Right lobe of liver (tissue), 6 donors: ENCODE results near the gene CCNG1. TPM values are rescaled to one million over a fixed set of nuclear protein-coding genes. Genes with fewer than 3 reads are reported as not detected.
A peak's percentile ranks its signal among the peaks of the same experiment; 100 is the strongest.
"Not testable (repeated sequence)": the region's sequence is repeated elsewhere in the genome, so short reads cannot be mapped to it uniquely, and the experiment has no call there.

ENCODE experiments used
- ATAC-seq, 4 donors: fragments of 200-7000 bp; cut with Tn5 transposase; one replicate each; pipeline ENCODE4 v1.9.1; 2020; ENCODE audit warnings: mild to moderate bottlenecking in 4 of 4, moderate library complexity in 4 of 4
- DNase-seq, 3 donors: peaks; one replicate each; pipeline ENCODE4 v3.0.0-alpha.2; 2020
- H3K27ac ChIP-seq, 3 donors: fragments of 200-600 bp; one replicate each; pipeline ENCODE4 v1.8.0; 2022
- H3K27me3 ChIP-seq, 2 donors: fragments of 200-600 bp; one replicate each; pipeline ENCODE4 v1.8.0; 2022
- H3K36me3 ChIP-seq, 4 donors: fragments of 200-600 bp; sonication (generic) in 1 of 4; one replicate each; pipeline versions ENCODE4 v1.5.1 to v1.8.0; 2017 to 2022; ENCODE audit warnings: control low read depth in 1 of 4
- H3K4me1 ChIP-seq, 4 donors: fragments of 200-600 bp; sonication (generic) in 1 of 4; one replicate each; pipeline versions ENCODE4 v1.5.1 to v1.8.0; 2017 to 2022; ENCODE audit warnings: control low read depth in 1 of 4
- H3K4me3 ChIP-seq, 3 donors: fragments of 200-600 bp; one replicate each; pipeline ENCODE4 v1.8.0; 2022
- H3K9me3 ChIP-seq, 4 donors: fragments of 200-600 bp; sonication (generic) in 1 of 4; one replicate each; pipeline versions ENCODE4 v1.5.1 to v1.8.0; 2017 to 2022; ENCODE audit warnings: control low read depth in 1 of 4
- POLR2A ChIP-seq: fragments of 450-650 bp; IDR thresholded peaks from one replicate; pipeline ENCODE4 v1.6.1; 2017; ENCODE audit warnings: antibody characterized with exemption, mild to moderate bottlenecking
- WGBS: methylation state at CpG from one replicate; pipeline ENCODE4 v1.1.6; 2018; ENCODE audit warnings: low coverage, low lambda C conversion rate; ENCODE audit not compliant: insufficient coverage; ENCODE audit errors: missing lambda C conversion rate; 5-methylcytosine and 5-hydroxymethylcytosine counted together
- intact Hi-C, 2 donors: fragments of 100-400 bp; cut with DNase I; formaldehyde crosslinking; loops; one replicate each; pipeline versions ENCODE4 v1.11.2 to v1.14.1; 2022
- total RNA-seq, 6 experiments: library from RNA; depleted of rRNA in 2 of 6; stranded (reverse); fragments of >200 nt in 2 of 6; fragmentation: NEBNext Ultra II Directional in 3 of 6; extraction: Animal tissue kit (Norgen Biotek cat#: 25700) in 3 of 6; gene quantifications; one replicate each; pipeline versions ENCODE4 v1.1.0 to v1.2.4, GENCODE V29; 2016 to 2023
- TF ChIP-seq, protein P1 (sequence below), 4 donors: fragments of 200-600 bp in 3 of 4; fragments of 450-650 bp in 1 of 4; IDR thresholded peaks; one replicate each; pipeline versions ENCODE4 v1.5.1 to v1.8.0; 2016 to 2022; ENCODE audit warnings: antibody characterized with exemption in 4 of 4, mild to moderate bottlenecking in 2 of 4
- donor health status: DM: no; HTN: yes; CAD: no.
- donor health status: DM: no; HTN: no; CAD: no.
- donor health status: DM: no; HTN: no; CAD: no.
- donor health status: DM: no; HTN: yes; CAD: no.
- donor health status: DM: no; HTN: yes; CAD: no.

Gene CCNG1
- total RNA-seq, 6 experiments from 2014 or later: 47.7 to 146 (median 80.1) TPM

DNA sequence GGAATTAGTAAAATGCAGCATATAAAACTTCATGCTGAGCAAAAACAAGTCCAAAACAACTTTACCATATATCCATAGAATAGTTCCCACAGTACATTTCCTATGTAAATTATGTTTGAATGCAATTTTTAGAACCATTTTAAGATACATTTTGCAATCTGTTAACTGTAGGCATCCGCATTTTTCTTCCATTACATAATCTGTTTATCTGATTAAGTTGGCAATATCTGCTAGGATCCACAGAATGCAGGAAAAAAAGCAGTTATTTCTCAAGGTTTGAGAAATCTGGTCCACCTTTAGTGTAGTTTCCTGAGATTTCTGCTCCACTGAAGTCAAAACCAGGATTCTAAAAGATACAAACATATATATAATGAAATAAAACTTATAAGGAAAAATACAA, 16.3 kb downstream of the CCNG1 start:
- no peak overlapping the region for H3K27ac ChIP-seq
- TF ChIP-seq, protein P1, sequence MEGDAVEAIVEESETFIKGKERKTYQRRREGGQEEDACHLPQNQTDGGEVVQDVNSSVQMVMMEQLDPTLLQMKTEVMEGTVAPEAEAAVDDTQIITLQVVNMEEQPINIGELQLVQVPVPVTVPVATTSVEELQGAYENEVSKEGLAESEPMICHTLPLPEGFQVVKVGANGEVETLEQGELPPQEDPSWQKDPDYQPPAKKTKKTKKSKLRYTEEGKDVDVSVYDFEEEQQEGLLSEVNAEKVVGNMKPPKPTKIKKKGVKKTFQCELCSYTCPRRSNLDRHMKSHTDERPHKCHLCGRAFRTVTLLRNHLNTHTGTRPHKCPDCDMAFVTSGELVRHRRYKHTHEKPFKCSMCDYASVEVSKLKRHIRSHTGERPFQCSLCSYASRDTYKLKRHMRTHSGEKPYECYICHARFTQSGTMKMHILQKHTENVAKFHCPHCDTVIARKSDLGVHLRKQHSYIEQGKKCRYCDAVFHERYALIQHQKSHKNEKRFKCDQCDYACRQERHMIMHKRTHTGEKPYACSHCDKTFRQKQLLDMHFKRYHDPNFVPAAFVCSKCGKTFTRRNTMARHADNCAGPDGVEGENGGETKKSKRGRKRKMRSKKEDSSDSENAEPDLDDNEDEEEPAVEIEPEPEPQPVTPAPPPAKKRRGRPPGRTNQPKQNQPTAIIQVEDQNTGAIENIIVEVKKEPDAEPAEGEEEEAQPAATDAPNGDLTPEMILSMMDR (IDR thresholded peaks at IDR 0.05): no peak
- TF ChIP-seq POLR2A: no peak

GRCh38 chr5:163455406-163455805, 18.0 kb downstream of the CCNG1 start:
- H3K4me1 ChIP-seq: peaks cover 0 to 17% (median 0%) of the 10 kb centered on the region in 4 donors
- H3K9me3 ChIP-seq, intact Hi-C loops, H3K4me3 ChIP-seq, ATAC-seq, H3K27ac ChIP-seq, DNase-seq, H3K27me3 ChIP-seq, H3K36me3 ChIP-seq: not testable (repeated sequence)
- WGBS: over 99% methylated on average over 9 of the region's 17 CpGs

More for the DNA sequence above, 16.3 kb downstream of the CCNG1 start:
- intact Hi-C loops: no loop called here
- WGBS: 43% methylated on average over 1 of the region's 1 CpG
- peaks cover 0 to 9% (median 0%) of the 10 kb centered on the region in 4 donors for H3K36me3 ChIP-seq
- no peaks in the 10 kb centered on the region for H3K27me3 ChIP-seq
- H3K9me3 ChIP-seq: no peaks in the 10 kb centered on the region
- H3K4me3 ChIP-seq: no peak overlapping the region
- ATAC-seq (peak in 1 of 4 donors; percentile 59), DNase-seq (no peak)
- H3K4me1 ChIP-seq: peaks cover 0 to 11% (median 0%) of the 10 kb centered on the region in 4 donors

GRCh38 chr5:163456029-163456589, 18.7 kb downstream of the CCNG1 start:
- no peak for ATAC-seq
- Histone ChIP-seq H3K9me3 (no peaks in the 10 kb centered on the region), H3K36me3 (peaks cover 0 to 9% (median 0%) of the 10 kb centered on the region in 4 donors), H3K27ac (no peak overlapping the region), H3K27me3 (no peaks in the 10 kb centered on the region), H3K4me3 (no peak overlapping the region), H3K4me1 (peaks cover 0 to 21% (median 3%) of the 10 kb centered on the region in 4 donors)
- TF ChIP-seq POLR2A: no peak
- TF ChIP-seq, protein P1 (IDR thresholded peaks at IDR 0.05): no peak
- intact Hi-C loops: no loop called here
- WGBS: 97% methylated on average over 2 of the region's 2 CpGs
- no peak for DNase-seq

DNA sequence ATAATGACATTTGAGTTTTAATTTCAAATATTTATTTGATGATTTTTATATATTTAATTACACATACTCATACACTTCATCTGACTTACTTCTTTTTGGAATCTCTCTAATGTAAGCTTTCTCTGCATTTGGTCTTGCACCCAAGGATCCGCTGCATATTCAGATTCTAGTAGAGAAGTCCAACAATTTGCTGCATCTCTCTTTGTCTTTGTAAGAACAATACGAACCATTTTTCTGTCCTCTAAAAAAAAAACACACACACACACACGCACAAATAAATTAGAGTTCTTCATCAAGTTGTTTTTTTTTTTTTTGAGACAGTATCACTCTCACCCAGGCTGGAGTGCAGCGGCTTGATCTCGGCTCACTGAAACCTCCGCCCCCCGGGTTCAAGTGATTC, 19.4 kb downstream of the CCNG1 start:
- no peaks in the 10 kb centered on the region for H3K27me3 ChIP-seq
- H3K27ac ChIP-seq: no peak overlapping the region
- no peaks in the 10 kb centered on the region for H3K9me3 ChIP-seq
- intact Hi-C loops: no loop called here
- H3K4me3 ChIP-seq: no peak overlapping the region
- 93% methylated on average over 7 of the region's 7 CpGs for WGBS
- TF ChIP-seq, protein P1 (IDR thresholded peaks at IDR 0.05): no peak
- TF ChIP-seq POLR2A: no peak
- H3K4me1 ChIP-seq: peaks cover 0 to 23% (median 3%) of the 10 kb centered on the region in 4 donors
- no peak for ATAC-seq
- peaks cover 0 to 9% (median 0%) of the 10 kb centered on the region in 4 donors for H3K36me3 ChIP-seq
- DNase-seq: no peak

DNA sequence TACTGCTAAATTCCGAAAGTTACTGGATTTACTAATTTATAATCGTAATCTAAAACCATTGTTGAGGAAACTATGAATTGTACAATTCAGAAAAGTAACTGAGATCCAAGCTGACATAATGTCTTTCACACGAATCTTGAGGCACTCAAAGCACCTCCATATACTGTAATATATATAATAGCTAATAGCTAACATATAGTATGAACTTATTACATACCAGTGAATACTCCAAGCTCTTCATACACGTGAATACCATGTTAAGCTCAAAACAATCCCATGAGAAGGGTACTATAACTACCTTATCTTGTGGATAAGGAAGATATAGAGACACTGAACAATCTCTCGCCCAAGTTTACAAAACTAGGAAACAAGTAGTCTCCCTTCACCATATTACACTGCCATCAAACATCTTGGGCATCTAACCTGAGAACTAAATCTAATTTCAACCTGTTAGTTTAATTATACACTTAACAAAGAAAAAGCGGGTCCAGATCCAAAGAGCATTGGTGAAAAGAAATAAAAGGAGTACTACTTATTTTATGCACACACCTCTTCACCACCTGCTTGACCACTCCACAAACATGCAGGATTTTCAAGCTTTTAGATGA, 21.5 kb downstream of the CCNG1 start:
- peak overlapping the region; percentile 66 to 89 (median 78) for H3K4me3 ChIP-seq
- intact Hi-C loops: no loop called here
- 23% methylated on average over 6 of the region's 6 CpGs for WGBS
- DNase-seq (no peak), ATAC-seq (no peak)
- TF ChIP-seq POLR2A: no peak
- TF ChIP-seq, protein P1 (IDR thresholded peaks at IDR 0.05): no peak
- peaks cover 0 to 2% (median 0%) of the 10 kb centered on the region in 4 donors for H3K36me3 ChIP-seq
- H3K27ac ChIP-seq: peak overlapping the region; percentile 95 to 99 (median 96)
- H3K4me1 ChIP-seq: peaks cover 0 to 23% (median 3%) of the 10 kb centered on the region in 4 donors
- no peaks in the 10 kb centered on the region for H3K9me3 ChIP-seq
- no peaks in the 10 kb centered on the region for H3K27me3 ChIP-seq
